PC-9 (cell line): Measurements from ENCODE around the gene MTCL3.

Experiments used
- EZH2 ChIP-seq: fragments of 200-600 bp; sonication (generic); IDR thresholded peaks from 2 replicates; pipeline ENCODE4 v1.8.0; 2017; ENCODE audit warnings: antibody characterized with exemption, low read depth
- TF ChIP-seq, protein P1 (sequence below): fragments of 200-600 bp; sonication (generic); conservative IDR thresholded peaks from 2 replicates; pipeline ENCODE4 v1.6.1; 2017; ENCODE audit warnings: mixed run types, antibody characterized with exemption, mild to moderate bottlenecking, moderate library complexity

DNA sequence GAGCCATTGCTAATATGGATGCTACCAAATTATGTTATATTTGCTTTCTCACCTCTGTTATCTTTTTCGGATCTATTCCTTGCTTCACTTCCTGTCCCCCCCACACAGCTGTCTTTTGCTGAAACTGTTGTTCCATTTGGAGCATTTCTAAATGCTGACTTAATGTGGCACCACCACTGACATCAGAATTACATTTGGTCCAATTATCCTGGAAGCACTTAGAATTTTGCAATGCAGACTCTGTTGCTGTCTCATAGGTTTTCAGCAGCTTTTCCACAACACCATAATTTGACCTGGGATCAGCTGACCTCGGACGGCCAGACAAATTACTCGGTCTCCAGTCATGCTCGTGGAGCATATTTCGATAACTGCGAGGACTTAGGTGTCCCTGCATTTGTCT, 72.8 kb downstream of the MTCL3 start:
- TF ChIP-seq, protein P1, sequence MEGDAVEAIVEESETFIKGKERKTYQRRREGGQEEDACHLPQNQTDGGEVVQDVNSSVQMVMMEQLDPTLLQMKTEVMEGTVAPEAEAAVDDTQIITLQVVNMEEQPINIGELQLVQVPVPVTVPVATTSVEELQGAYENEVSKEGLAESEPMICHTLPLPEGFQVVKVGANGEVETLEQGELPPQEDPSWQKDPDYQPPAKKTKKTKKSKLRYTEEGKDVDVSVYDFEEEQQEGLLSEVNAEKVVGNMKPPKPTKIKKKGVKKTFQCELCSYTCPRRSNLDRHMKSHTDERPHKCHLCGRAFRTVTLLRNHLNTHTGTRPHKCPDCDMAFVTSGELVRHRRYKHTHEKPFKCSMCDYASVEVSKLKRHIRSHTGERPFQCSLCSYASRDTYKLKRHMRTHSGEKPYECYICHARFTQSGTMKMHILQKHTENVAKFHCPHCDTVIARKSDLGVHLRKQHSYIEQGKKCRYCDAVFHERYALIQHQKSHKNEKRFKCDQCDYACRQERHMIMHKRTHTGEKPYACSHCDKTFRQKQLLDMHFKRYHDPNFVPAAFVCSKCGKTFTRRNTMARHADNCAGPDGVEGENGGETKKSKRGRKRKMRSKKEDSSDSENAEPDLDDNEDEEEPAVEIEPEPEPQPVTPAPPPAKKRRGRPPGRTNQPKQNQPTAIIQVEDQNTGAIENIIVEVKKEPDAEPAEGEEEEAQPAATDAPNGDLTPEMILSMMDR: no peak
- TF ChIP-seq EZH2: no peak
